ENCODE results near the gene POLD2. TPM values are rescaled to one million over a fixed set of nuclear protein-coding genes. Genes with fewer than 3 reads are reported as not detected.

POLD2 gene
- polyA plus RNA-seq, 1 donor, result 85.2 TPM

GRCh38 chr7:44152971-44153947, 29.9 kb upstream of the POLD2 start:
- DNase-seq, result no peak

- DNase-seq, result no peak
These were observed 28.6 kb upstream of the POLD2 start for GRCh38 chr7:44151956-44152355.

- no peak for DNase-seq
These were observed 27.9 kb upstream of the POLD2 start for GRCh38 chr7:44150966-44151941.

- peak; percentile 52 for DNase-seq
These were observed 27.1 kb upstream of the POLD2 start for GRCh38 chr7:44150466-44150832.

GRCh38 chr7:44149571-44150465, 26.5 kb upstream of the POLD2 start:
- DNase-seq, result peak; percentile 67

GRCh38 chr7:44148961-44149536, 25.7 kb upstream of the POLD2 start:
- DNase-seq, result no peak

GRCh38 chr7:44148166-44148565, 24.8 kb upstream of the POLD2 start:
- no peak for DNase-seq

- peak; percentile 57 for DNase-seq
These were observed 24.0 kb upstream of the POLD2 start for GRCh38 chr7:44147026-44147991.

GRCh38 chr7:44145969-44146911, 22.9 kb upstream of the POLD2 start:
- peak; percentile 58 for DNase-seq

- DNase-seq, result no peak
These were observed 22.2 kb upstream of the POLD2 start for GRCh38 chr7:44145479-44145968.

- no peak for DNase-seq
These were observed 21.7 kb upstream of the POLD2 start for GRCh38 chr7:44144968-44145478.

GRCh38 chr7:44144426-44144967, 21.1 kb upstream of the POLD2 start:
- DNase-seq, result no peak

GRCh38 chr7:44143646-44144250, 20.4 kb upstream of the POLD2 start:
- DNase-seq, result no peak

- no peak for DNase-seq
These were observed 18.7 kb upstream of the POLD2 start for GRCh38 chr7:44142028-44142427.

GRCh38 chr7:44141221-44141850, 18.0 kb upstream of the POLD2 start, which contains the start of gene MYL7:
MYL7 (minus strand) TSS chr7:44141332; CDS start chr7:44141305, 27 bp downstream.
- DNase-seq, result no peak

GRCh38 chr7:44140341-44140740, 17.0 kb upstream of the POLD2 start:
- no peak for DNase-seq

GRCh38 chr7:44139311-44140010, 16.1 kb upstream of the POLD2 start:
- no peak for DNase-seq

Measured in hindlimb muscle (tissue), 1 donor.